GM23338 (cell line): Measurements from ENCODE around the gene MESD.

Source experiments
- CREB1 ChIP-seq: fragments of 250-450 bp; sonication (Bioruptor Pico); IDR thresholded peaks from 2 replicates; pipeline ENCODE4 v1.5.0; 2020; ENCODE audit warnings: low read depth, mild to moderate bottlenecking, moderate library complexity
- EZH2 ChIP-seq: fragments of 200-600 bp; sonication (generic); IDR thresholded peaks from one replicate; pipeline ENCODE4 v1.8.0; 2017; ENCODE audit warnings: antibody characterized with exemption, mild to moderate bottlenecking, low read depth; ENCODE audit not compliant: unreplicated experiment
- EZH2phosphoT487 ChIP-seq: fragments of 200-600 bp; sonication (generic); IDR thresholded peaks from one replicate; pipeline ENCODE4 v1.8.1; 2018; ENCODE audit warnings: antibody characterized with exemption; ENCODE audit not compliant: unreplicated experiment
- JUNB ChIP-seq: IDR thresholded peaks from one replicate; pipeline ENCODE4 v1.6.1; 2016; ENCODE audit warnings: antibody characterized with exemption; ENCODE audit not compliant: unreplicated experiment
- NANOG ChIP-seq: IDR thresholded peaks from 2 replicates; pipeline ENCODE4 v1.6.1; 2016; ENCODE audit warnings: antibody characterized with exemption, borderline replicate concordance
- POLR2AphosphoS5 ChIP-seq: IDR thresholded peaks from 2 replicates; pipeline ENCODE4 v1.6.1; 2016; ENCODE audit warnings: antibody characterized with exemption, low read depth
- STAT1 ChIP-seq: IDR thresholded peaks from one replicate; pipeline ENCODE4 v1.6.1; 2016; ENCODE audit warnings: antibody characterized with exemption; ENCODE audit not compliant: unreplicated experiment
- ZNF114 ChIP-seq: fragments of 250-450 bp; sonication (Bioruptor Pico); IDR thresholded peaks from 2 replicates; pipeline ENCODE4 v1.5.0; 2020; ENCODE audit warnings: mild to moderate bottlenecking, moderate library complexity
- TF ChIP-seq, protein P1 (sequence below): IDR thresholded peaks from one replicate; pipeline ENCODE4 v1.6.1; 2018; ENCODE audit warnings: antibody characterized with exemption; ENCODE audit not compliant: unreplicated experiment
- TF ChIP-seq, protein P2 (sequence below), 2 experiments: fragments of 200-600 bp in 1 of 2; sonication (generic) in 1 of 2; conservative IDR thresholded peaks; 2 replicates each; pipeline versions ENCODE4 v1.5.1 to v1.6.1; 2016 to 2017; ENCODE audit warnings: antibody characterized with exemption in 2 of 2, low read depth in 2 of 2, mild to moderate bottlenecking in 2 of 2, moderate library complexity in 1 of 2
- TF ChIP-seq, protein P3 (sequence below): IDR thresholded peaks from 2 replicates; pipeline ENCODE4 v1.6.1; 2016; ENCODE audit warnings: antibody characterized with exemption

DNA sequence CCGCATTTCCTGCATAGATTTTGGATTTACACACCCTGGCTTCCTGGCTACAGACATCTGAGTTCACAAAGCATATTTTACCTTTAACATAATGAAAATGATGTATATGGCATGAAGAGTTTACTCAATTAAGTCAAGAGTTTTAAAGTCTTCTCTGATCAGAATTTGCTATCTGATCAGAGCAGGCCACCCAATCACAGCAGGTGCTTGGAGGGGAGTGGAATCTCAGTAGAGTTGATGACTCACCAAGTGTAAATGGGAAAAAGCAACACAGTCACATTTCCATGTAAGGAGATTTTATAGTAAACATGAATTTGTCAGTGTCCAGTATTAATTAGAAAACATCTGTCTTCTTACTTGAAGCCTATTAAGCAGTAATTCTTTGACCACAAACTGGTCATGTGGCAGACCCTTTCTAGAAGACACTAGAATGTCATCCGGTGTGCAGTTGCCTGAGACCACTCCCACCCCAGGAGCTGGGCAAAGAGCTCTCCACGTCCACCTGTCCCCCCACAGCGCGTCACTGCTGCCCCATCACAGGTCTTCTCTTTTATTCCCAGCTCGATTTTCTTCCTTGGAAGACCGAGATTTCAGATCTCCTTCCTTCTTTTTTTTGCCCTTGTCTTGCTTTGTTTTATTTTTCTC, 10.8 kb downstream of the MESD start:
- no peak for TF ChIP-seq EZH2
- TF ChIP-seq, protein P1, sequence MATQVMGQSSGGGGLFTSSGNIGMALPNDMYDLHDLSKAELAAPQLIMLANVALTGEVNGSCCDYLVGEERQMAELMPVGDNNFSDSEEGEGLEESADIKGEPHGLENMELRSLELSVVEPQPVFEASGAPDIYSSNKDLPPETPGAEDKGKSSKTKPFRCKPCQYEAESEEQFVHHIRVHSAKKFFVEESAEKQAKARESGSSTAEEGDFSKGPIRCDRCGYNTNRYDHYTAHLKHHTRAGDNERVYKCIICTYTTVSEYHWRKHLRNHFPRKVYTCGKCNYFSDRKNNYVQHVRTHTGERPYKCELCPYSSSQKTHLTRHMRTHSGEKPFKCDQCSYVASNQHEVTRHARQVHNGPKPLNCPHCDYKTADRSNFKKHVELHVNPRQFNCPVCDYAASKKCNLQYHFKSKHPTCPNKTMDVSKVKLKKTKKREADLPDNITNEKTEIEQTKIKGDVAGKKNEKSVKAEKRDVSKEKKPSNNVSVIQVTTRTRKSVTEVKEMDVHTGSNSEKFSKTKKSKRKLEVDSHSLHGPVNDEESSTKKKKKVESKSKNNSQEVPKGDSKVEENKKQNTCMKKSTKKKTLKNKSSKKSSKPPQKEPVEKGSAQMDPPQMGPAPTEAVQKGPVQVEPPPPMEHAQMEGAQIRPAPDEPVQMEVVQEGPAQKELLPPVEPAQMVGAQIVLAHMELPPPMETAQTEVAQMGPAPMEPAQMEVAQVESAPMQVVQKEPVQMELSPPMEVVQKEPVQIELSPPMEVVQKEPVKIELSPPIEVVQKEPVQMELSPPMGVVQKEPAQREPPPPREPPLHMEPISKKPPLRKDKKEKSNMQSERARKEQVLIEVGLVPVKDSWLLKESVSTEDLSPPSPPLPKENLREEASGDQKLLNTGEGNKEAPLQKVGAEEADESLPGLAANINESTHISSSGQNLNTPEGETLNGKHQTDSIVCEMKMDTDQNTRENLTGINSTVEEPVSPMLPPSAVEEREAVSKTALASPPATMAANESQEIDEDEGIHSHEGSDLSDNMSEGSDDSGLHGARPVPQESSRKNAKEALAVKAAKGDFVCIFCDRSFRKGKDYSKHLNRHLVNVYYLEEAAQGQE, result no peak
- TF ChIP-seq, protein P2, sequence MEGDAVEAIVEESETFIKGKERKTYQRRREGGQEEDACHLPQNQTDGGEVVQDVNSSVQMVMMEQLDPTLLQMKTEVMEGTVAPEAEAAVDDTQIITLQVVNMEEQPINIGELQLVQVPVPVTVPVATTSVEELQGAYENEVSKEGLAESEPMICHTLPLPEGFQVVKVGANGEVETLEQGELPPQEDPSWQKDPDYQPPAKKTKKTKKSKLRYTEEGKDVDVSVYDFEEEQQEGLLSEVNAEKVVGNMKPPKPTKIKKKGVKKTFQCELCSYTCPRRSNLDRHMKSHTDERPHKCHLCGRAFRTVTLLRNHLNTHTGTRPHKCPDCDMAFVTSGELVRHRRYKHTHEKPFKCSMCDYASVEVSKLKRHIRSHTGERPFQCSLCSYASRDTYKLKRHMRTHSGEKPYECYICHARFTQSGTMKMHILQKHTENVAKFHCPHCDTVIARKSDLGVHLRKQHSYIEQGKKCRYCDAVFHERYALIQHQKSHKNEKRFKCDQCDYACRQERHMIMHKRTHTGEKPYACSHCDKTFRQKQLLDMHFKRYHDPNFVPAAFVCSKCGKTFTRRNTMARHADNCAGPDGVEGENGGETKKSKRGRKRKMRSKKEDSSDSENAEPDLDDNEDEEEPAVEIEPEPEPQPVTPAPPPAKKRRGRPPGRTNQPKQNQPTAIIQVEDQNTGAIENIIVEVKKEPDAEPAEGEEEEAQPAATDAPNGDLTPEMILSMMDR (conservative IDR thresholded peaks at IDR 0.05; ENCODE audit: low read depth in 2 of 2), result no peak
- no peak for TF ChIP-seq EZH2phosphoT487
- TF ChIP-seq ZNF114 (CRISPR knock-in tag), result no peak
- no peak for TF ChIP-seq POLR2AphosphoS5
- no peak for TF ChIP-seq JUNB
- TF ChIP-seq, protein P3, sequence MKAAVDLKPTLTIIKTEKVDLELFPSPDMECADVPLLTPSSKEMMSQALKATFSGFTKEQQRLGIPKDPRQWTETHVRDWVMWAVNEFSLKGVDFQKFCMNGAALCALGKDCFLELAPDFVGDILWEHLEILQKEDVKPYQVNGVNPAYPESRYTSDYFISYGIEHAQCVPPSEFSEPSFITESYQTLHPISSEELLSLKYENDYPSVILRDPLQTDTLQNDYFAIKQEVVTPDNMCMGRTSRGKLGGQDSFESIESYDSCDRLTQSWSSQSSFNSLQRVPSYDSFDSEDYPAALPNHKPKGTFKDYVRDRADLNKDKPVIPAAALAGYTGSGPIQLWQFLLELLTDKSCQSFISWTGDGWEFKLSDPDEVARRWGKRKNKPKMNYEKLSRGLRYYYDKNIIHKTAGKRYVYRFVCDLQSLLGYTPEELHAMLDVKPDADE, result no peak
- no peak for TF ChIP-seq STAT1
- TF ChIP-seq CREB1 (CRISPR knock-in tag), result no peak
- TF ChIP-seq NANOG, result no peak
